GM06990 (cell line): ENCODE measurements around the gene OPHN1.

ENCODE experiments used
- DNase-seq: peaks from one replicate; pipeline ENCODE4 v3.0.0-alpha.2; 2011; ENCODE audit not compliant: insufficient read length; ENCODE audit errors: extremely low read depth
- H3K27me3 ChIP-seq: replicated peaks from 2 replicates; pipeline ENCODE4 v1.6.0; 2011; ENCODE audit warnings: low read length; ENCODE audit not compliant: control insufficient read depth, insufficient read depth
- H3K36me3 ChIP-seq: 2 replicates; pipeline ENCODE4 v1.5.1; 2011; ENCODE audit warnings: low read length; ENCODE audit not compliant: control insufficient read depth, insufficient read depth
- H3K4me3 ChIP-seq: replicated peaks from 2 replicates; pipeline ENCODE4 v1.5.1; 2011; ENCODE audit warnings: low read depth, mild to moderate bottlenecking, control low read depth, low read length
- CTCF ChIP-seq: IDR thresholded peaks from 2 replicates; pipeline ENCODE4 v1.5.1; 2011; ENCODE audit warnings: low read length, control low read depth, mild to moderate bottlenecking, inconsistent platforms; ENCODE audit not compliant: insufficient read depth, poor library complexity, severe bottlenecking

The OPHN1 gene

GRCh38 chrX:68112321-68112720 is 321.0 kb downstream of the OPHN1 start:
- H3K27me3 ChIP-seq, result no peaks in the 10 kb centered on the region
- no peak overlapping the region for H3K4me3 ChIP-seq
- no peak for DNase-seq
- no peak for TF ChIP-seq CTCF
- no peaks in the 10 kb centered on the region for H3K36me3 ChIP-seq

- TF ChIP-seq CTCF, result no peak
- H3K4me3 ChIP-seq, result no peak overlapping the region
- no peaks in the 10 kb centered on the region for H3K36me3 ChIP-seq
- DNase-seq, result no peak
- H3K27me3 ChIP-seq, result no peaks in the 10 kb centered on the region
Observed at GRCh38 chrX:68109162-68109561, 324.1 kb downstream of the OPHN1 start.

- no peaks in the 10 kb centered on the region for H3K36me3 ChIP-seq
- H3K4me3 ChIP-seq, result no peak overlapping the region
- no peak for TF ChIP-seq CTCF
- no peaks in the 10 kb centered on the region for H3K27me3 ChIP-seq
- no peak for DNase-seq
Observed at GRCh38 chrX:68098431-68098830, 334.9 kb downstream of the OPHN1 start.

- H3K27me3 ChIP-seq, result no peaks in the 10 kb centered on the region
- H3K36me3 ChIP-seq, result no peaks in the 10 kb centered on the region
- no peak for TF ChIP-seq CTCF
- DNase-seq, result no peak
- H3K4me3 ChIP-seq, result no peak overlapping the region
Observed at GRCh38 chrX:68090266-68090665, 343.0 kb downstream of the OPHN1 start.

- Histone ChIP-seq H3K4me3 (no peak overlapping the region), H3K36me3 (no peaks in the 10 kb centered on the region), H3K27me3 (no peaks in the 10 kb centered on the region)
- TF ChIP-seq CTCF, result no peak
- no peak for DNase-seq
Observed at GRCh38 chrX:68087526-68087925, 345.8 kb downstream of the OPHN1 start.

GRCh38 chrX:68086709-68087108 is 346.6 kb downstream of the OPHN1 start:
- TF ChIP-seq CTCF, result no peak
- DNase-seq, result no peak
- H3K27me3 ChIP-seq, result no peaks in the 10 kb centered on the region
- H3K4me3 ChIP-seq, result no peak overlapping the region
- no peaks in the 10 kb centered on the region for H3K36me3 ChIP-seq
